Activated CD4-positive, alpha-beta T cell treated with anti-CD3 and anti-CD28 coated beads, Interleukin-10, Interleukin-2, amounts not matched to agents 100 ng/mL and 50 ng/mL, durations not matched to agents 16 hours and 8 hours (primary cell): ENCODE results near the gene ADAM23.

Experiments used
- DNase-seq: peaks from one replicate; pipeline ENCODE4 v3.0.0-alpha.2; 2020

ADAM23 gene

GRCh38 chr2:206657087-206657486 lies 213.8 kb downstream of the ADAM23 start:
- peak; percentile 27 for DNase-seq

GRCh38 chr2:206665251-206665650 lies 221.9 kb downstream of the ADAM23 start:
- no peak for DNase-seq
